ENCODE data around the gene NIPSNAP2. TPM values are rescaled to one million over a fixed set of nuclear protein-coding genes. Genes with fewer than 3 reads are reported as not detected.
A peak's percentile ranks its signal among the peaks of the same experiment; 100 is the strongest.
"Not testable (repeated sequence)": the region's sequence is repeated elsewhere in the genome, so short reads cannot be mapped to it uniquely, and the experiment has no call there.

Gene NIPSNAP2
- total RNA-seq, 2 donors from 2014 or later, result 46.0 to 47.1 TPM

DNA sequence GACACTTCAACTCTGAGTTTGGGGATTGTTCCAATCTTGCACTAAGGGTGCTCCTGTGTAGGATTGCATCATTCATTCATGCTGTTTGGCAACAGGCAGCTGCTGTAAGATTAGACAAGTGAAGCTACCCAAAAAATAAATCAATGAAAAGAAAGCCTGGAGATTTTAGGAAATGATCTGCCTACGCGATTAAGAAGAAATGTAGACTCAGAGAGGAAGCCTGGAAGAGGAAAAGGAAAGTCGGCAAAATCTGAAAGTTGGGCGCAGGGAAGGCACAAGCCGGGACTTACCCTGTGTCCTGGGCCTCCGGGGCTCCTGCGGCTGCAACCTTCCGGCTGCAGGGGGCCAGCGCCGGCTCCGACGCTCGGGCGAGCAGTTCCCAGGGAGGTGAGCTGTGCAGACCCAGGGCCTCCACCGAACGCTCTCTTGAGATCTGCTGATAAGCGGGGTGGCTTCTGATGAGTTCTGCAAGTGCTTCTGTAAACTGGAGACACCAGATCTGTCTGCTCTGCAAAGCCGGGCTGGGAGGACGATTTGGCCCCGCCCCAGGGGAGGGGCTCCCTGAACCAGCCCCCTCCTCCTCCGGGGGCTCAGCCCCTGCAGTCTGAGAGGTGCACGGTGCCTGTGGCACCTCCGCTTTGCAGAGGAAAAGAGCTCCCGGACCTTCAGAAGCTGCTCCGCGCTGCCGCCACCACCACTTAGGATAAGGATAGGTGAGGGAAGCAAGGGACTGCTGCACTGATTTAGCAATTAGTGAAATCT lies 69.5 kb downstream of the NIPSNAP2 start:
- no peak for ATAC-seq (ENCODE audit: insufficient number of reproducible peaks, low FRiP score, low read depth)
- Histone ChIP-seq H3K27ac (no peak overlapping the region), H3K4me1 (ENCODE audit: control insufficient read depth in 1 of 2, low read depth in 2 of 2) (no peaks in the 10 kb centered on the region), H3K4me3 (peak overlapping the region; percentile 89), H3K9me3 (no peaks in the 10 kb centered on the region), H3K36me3 (no peaks in the 10 kb centered on the region), H3K27me3 (replicated peaks; ENCODE audit: insufficient read depth) (no peaks in the 10 kb centered on the region)
- DNase-seq (ENCODE audit: low spot score), result no peak
- TF ChIP-seq, protein P1, sequence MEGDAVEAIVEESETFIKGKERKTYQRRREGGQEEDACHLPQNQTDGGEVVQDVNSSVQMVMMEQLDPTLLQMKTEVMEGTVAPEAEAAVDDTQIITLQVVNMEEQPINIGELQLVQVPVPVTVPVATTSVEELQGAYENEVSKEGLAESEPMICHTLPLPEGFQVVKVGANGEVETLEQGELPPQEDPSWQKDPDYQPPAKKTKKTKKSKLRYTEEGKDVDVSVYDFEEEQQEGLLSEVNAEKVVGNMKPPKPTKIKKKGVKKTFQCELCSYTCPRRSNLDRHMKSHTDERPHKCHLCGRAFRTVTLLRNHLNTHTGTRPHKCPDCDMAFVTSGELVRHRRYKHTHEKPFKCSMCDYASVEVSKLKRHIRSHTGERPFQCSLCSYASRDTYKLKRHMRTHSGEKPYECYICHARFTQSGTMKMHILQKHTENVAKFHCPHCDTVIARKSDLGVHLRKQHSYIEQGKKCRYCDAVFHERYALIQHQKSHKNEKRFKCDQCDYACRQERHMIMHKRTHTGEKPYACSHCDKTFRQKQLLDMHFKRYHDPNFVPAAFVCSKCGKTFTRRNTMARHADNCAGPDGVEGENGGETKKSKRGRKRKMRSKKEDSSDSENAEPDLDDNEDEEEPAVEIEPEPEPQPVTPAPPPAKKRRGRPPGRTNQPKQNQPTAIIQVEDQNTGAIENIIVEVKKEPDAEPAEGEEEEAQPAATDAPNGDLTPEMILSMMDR (IDR thresholded peaks at IDR 0.05), result peak; percentile 34

DNA sequence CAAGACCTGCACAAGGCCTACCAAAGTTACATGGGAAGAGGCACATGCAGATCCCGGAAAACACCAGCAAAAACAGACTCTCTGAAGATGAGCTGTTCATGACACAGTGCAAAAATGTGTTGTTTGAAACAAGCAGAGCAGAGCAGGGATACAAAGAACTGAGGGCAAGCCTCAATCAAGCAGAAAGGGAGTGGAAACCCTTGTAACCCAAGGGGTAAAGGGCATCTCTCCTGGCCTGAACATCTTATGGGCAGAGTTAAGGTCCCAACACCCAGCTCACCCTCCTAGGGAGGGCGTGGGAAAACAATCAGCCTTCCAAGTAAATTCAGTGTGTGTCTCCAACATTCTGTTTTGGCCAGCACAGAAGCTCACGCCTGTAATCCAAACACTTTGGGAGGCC lies 76.3 kb downstream of the NIPSNAP2 start:
- Histone ChIP-seq H3K4me1 (ENCODE audit: control insufficient read depth in 1 of 2, low read depth in 2 of 2) (no peaks in the 10 kb centered on the region), H3K4me3 (no peak overlapping the region), H3K9me3 (no peaks in the 10 kb centered on the region), H3K36me3 (peaks cover 4% of the 10 kb centered on the region), H3K27me3 (replicated peaks; ENCODE audit: insufficient read depth) (no peaks in the 10 kb centered on the region), H3K27ac (no peak overlapping the region)
- TF ChIP-seq, protein P1 (IDR thresholded peaks at IDR 0.05), result no peak
- DNase-seq (ENCODE audit: low spot score) (no peak), ATAC-seq (ENCODE audit: insufficient number of reproducible peaks, low FRiP score, low read depth) (no peak)

DNA sequence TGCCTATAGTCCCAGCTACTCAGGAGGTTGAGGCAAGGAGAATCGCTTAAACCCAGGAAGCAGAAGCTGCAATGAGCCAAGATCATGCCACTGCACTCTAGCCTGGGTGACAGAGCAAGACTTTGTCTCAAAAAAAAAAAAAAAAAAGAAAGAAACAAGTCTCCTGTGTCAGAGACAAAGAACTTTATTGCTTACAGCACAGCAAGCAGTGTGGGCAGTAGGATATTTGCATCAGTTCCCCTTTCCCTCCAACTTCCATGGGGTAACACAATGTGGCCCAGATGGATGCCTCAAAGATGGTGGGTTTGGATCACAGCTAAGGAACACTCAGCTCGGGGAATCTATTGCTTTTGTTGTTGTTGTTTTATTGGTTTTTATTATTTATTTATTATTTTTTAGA lies 81.4 kb downstream of the NIPSNAP2 start:
- H3K27ac ChIP-seq; H3K36me3 ChIP-seq; ATAC-seq (ENCODE audit: insufficient number of reproducible peaks, low FRiP score, low read depth); H3K27me3 ChIP-seq (replicated peaks; ENCODE audit: insufficient read depth); DNase-seq (ENCODE audit: low spot score); H3K4me3 ChIP-seq; H3K9me3 ChIP-seq: not testable (repeated sequence)
- H3K4me1 ChIP-seq (ENCODE audit: control insufficient read depth in 1 of 2, low read depth in 2 of 2), result peaks cover 15 to 42% of the 10 kb centered on the region in 2 donors

DNA sequence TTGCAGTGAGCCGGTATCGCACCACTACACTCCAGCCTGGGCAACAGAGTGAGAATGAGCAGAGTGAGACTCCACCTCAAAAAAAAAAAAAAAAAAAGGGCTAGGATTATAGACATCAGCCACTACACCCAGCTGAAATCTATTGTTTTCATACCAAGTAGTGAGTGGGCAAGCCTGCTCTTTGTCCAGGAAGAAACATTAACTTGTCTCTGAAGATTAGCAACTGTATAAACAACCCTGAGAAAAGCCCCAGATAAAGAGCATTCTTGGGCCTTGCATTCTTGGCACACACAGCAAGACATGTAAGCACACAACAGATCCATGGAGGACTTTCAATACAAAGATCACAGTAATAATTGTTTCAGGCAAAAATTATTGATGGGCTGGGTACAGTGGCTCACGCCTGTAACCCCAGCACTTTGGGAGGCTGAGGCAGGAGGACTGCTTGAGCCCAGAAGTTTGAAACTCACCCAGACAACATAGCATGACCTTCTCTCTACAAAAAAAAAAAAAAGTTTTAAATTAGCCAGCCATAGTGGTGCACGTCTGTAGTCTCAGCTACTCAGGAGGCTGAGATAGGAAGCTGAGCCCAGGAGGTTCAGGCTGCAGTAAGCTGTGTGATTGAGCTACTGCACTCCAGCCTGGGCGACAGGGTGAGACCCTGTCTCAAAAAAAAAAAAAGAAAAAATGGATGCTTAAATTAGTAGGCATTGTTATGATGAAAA lies 82.5 kb downstream of the NIPSNAP2 start:
- no peak for DNase-seq (ENCODE audit: low spot score)
- H3K27ac ChIP-seq, result peak overlapping the region; percentile 58 to 59
- H3K36me3 ChIP-seq, result peaks cover 4% of the 10 kb centered on the region
- H3K4me1 ChIP-seq (ENCODE audit: control insufficient read depth in 1 of 2, low read depth in 2 of 2), result peaks cover 17 to 44% of the 10 kb centered on the region in 2 donors
- no peaks in the 10 kb centered on the region for H3K9me3 ChIP-seq
- TF ChIP-seq, protein P1 (IDR thresholded peaks at IDR 0.05), result no peak
- no peak overlapping the region for H3K4me3 ChIP-seq
- ATAC-seq (ENCODE audit: insufficient number of reproducible peaks, low FRiP score, low read depth), result no peak
- no peaks in the 10 kb centered on the region for H3K27me3 ChIP-seq (replicated peaks; ENCODE audit: insufficient read depth)

DNA sequence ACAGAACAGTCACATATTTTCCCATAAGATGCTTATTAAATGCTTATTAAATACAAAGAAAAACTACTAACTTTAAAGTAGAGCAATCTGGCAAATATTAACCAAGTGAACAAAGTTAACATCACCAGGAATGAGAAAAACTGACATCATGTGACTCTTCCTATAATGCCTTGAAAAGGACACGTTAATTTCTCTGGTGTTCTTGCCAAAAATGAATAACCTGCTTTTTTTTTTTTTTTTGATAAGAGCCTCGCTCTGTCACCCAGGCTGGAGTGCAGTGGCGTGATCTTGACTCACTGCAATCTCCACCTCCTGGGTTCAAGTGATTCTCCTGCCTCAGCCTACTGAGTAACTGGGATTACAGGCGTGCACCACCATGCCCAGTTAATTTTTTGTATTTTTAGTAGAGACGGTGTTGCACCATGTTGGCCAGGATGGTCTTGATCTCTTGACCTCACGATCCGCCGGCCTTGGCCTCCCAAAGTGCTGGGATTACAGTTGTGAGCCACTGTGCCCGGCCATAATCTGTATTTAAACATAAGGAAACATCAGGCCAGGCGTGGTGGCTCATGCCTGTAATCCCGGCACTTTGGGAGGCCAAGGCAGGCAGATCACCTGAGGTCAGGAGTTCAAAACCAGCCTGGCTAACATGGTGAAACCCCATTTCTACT lies 83.2 kb downstream of the NIPSNAP2 start:
- H3K27me3 ChIP-seq (replicated peaks; ENCODE audit: insufficient read depth); ATAC-seq (ENCODE audit: insufficient number of reproducible peaks, low FRiP score, low read depth); H3K9me3 ChIP-seq; H3K4me3 ChIP-seq; DNase-seq (ENCODE audit: low spot score); H3K36me3 ChIP-seq: not testable (repeated sequence)
- H3K4me1 ChIP-seq (ENCODE audit: control insufficient read depth in 1 of 2, low read depth in 2 of 2), result peaks cover 21 to 48% of the 10 kb centered on the region in 2 donors
- peak overlapping the region; percentile 56 to 59 for H3K27ac ChIP-seq

DNA sequence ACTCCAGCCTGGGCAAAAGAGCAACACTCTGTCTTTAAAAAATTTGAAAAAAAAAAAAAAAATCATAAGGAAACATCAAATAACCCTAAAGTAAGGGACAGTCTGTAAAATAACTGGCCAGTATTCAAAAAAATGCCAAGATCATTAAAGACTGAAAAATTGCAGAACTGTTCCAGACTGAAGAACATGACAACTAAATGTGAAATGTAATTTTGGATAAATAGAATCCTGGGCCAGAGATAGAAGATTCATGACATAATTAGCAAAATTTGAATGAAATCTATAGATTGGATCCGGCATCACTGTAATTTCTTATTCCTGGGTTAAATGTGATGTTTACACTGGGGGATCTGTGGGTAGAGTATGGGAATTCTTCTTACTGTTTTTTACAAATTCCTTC lies 83.9 kb downstream of the NIPSNAP2 start:
- Histone ChIP-seq H3K9me3 (no peaks in the 10 kb centered on the region), H3K4me1 (ENCODE audit: control insufficient read depth in 1 of 2, low read depth in 2 of 2) (peaks cover 21 to 55% of the 10 kb centered on the region in 2 donors), H3K4me3 (no peak overlapping the region), H3K27me3 (replicated peaks; ENCODE audit: insufficient read depth) (no peaks in the 10 kb centered on the region), H3K27ac (no peak overlapping the region), H3K36me3 (peaks cover under 1% of the 10 kb centered on the region)
- ATAC-seq (ENCODE audit: insufficient number of reproducible peaks, low FRiP score, low read depth) (no peak), DNase-seq (ENCODE audit: low spot score) (no peak)
- TF ChIP-seq, protein P1 (IDR thresholded peaks at IDR 0.05), result no peak

DNA sequence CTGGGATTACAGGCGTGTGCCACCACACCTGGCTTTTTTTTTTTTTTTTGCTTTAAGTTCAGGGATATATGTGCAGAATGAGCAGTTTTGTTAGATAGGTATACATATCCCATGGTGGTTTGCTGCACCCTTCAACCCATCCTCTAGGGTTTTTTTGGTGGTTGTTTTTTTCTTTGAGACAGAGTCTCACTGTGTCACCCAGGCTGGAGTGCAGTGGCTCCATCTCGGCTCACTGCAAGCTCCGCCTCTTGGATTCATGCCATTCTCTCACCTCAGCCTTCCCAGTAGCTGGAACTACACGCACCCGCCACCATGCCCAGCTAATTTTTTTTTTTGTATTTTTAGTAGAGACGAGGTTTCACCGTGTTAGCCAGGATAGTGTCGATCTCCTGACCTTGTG lies 84.4 kb downstream of the NIPSNAP2 start:
- H3K9me3 ChIP-seq; ATAC-seq (ENCODE audit: insufficient number of reproducible peaks, low FRiP score, low read depth); DNase-seq (ENCODE audit: low spot score); H3K27me3 ChIP-seq (replicated peaks; ENCODE audit: insufficient read depth); H3K36me3 ChIP-seq; H3K27ac ChIP-seq; H3K4me3 ChIP-seq: not testable (repeated sequence)
- H3K4me1 ChIP-seq (ENCODE audit: control insufficient read depth in 1 of 2, low read depth in 2 of 2), result peaks cover 21 to 55% of the 10 kb centered on the region in 2 donors
